Endothelial cell of umbilical vein (primary cell): ENCODE results near the gene UPK3A.

Experiments
- EZH2 ChIP-seq: IDR thresholded peaks from 2 replicates; pipeline ENCODE4 v1.6.1; 2012; ENCODE audit warnings: borderline replicate concordance, low read depth, mild to moderate bottlenecking, moderate library complexity, low read length, inconsistent platforms; ENCODE audit not compliant: severe bottlenecking
- GATA2 ChIP-seq: IDR thresholded peaks from 2 replicates; pipeline ENCODE4 v1.7.0; 2011; ENCODE audit warnings: low read depth, mild to moderate bottlenecking, moderate library complexity, mixed read lengths, low read length; ENCODE audit not compliant: insufficient read length, insufficient read depth
- JUN ChIP-seq: IDR thresholded peaks from 2 replicates; pipeline ENCODE4 v1.6.1; 2011; ENCODE audit warnings: borderline replicate concordance, low read depth; ENCODE audit not compliant: insufficient read length, insufficient read depth
- POLR2A ChIP-seq: IDR thresholded peaks from 2 replicates; pipeline ENCODE4 v1.6.1; 2012; ENCODE audit warnings: low read depth, mild to moderate bottlenecking, control low read depth, low read length
- POLR2AphosphoS5 ChIP-seq: IDR thresholded peaks from 2 replicates; pipeline ENCODE4 v1.6.1; 2012; ENCODE audit warnings: low read depth, mild to moderate bottlenecking, control low read depth, low read length, moderate library complexity; ENCODE audit not compliant: insufficient read depth
- TF ChIP-seq, protein P1 (sequence below), 2 donors: IDR thresholded peaks; 1 replicate in 1 of 2; 2 replicates in 1 of 2; pipeline ENCODE4 v1.5.1; 2011; ENCODE audit warnings: low read length in 2 of 2, mild to moderate bottlenecking in 2 of 2, moderate library complexity in 2 of 2, control low read depth in 1 of 2, inconsistent platforms in 1 of 2, low read depth in 1 of 2; ENCODE audit not compliant: insufficient read depth in 1 of 2; ENCODE audit errors: extremely low read depth in 1 of 2
- TF ChIP-seq, protein P2 (sequence below): IDR thresholded peaks from 2 replicates; pipeline ENCODE4 v1.6.1; 2011; ENCODE audit not compliant: insufficient read depth, insufficient read length

DNA sequence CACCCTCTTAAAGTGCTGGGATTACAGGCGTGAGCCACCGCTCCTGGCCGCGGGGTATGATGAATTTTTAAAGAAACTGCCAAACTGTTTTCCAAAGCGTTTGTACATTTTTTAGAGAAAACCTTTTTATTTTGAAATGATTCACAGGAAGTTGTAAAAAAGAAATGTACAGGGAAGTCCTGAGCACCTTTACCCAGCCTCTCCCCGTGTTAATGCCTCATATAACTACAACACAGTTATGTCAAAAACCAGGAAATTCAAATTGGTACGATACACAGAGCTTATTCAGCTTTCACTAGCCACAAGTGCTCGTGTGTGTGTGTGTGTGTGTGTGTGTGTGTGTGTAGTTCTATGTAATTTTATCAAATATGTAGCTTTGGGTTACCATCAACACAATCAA is 18.0 kb downstream of the UPK3A start:
- TF ChIP-seq JUN (no peak), EZH2 (no peak), POLR2A (no peak), POLR2AphosphoS5 (no peak), GATA2 (no peak)
- TF ChIP-seq, protein P1, sequence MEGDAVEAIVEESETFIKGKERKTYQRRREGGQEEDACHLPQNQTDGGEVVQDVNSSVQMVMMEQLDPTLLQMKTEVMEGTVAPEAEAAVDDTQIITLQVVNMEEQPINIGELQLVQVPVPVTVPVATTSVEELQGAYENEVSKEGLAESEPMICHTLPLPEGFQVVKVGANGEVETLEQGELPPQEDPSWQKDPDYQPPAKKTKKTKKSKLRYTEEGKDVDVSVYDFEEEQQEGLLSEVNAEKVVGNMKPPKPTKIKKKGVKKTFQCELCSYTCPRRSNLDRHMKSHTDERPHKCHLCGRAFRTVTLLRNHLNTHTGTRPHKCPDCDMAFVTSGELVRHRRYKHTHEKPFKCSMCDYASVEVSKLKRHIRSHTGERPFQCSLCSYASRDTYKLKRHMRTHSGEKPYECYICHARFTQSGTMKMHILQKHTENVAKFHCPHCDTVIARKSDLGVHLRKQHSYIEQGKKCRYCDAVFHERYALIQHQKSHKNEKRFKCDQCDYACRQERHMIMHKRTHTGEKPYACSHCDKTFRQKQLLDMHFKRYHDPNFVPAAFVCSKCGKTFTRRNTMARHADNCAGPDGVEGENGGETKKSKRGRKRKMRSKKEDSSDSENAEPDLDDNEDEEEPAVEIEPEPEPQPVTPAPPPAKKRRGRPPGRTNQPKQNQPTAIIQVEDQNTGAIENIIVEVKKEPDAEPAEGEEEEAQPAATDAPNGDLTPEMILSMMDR (IDR thresholded peaks at IDR 0.05; ENCODE audit: extremely low read depth in 1 of 2, insufficient read depth in 1 of 2, low read depth in 1 of 2, low read length in 2 of 2): no peak
- TF ChIP-seq, protein P2, sequence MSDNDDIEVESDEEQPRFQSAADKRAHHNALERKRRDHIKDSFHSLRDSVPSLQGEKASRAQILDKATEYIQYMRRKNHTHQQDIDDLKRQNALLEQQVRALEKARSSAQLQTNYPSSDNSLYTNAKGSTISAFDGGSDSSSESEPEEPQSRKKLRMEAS: no peak
